NOMO-1 treated with dmso at 0.1 percent for 144 hours (cell line): ENCODE data around the gene TTC28.

ENCODE experiments used
- DNase-seq: peaks from one replicate; lab custom pipeline; 2025; ENCODE audit not compliant: unreplicated experiment; lab: John Stamatoyannopoulos, UW

TTC28 gene

DNA sequence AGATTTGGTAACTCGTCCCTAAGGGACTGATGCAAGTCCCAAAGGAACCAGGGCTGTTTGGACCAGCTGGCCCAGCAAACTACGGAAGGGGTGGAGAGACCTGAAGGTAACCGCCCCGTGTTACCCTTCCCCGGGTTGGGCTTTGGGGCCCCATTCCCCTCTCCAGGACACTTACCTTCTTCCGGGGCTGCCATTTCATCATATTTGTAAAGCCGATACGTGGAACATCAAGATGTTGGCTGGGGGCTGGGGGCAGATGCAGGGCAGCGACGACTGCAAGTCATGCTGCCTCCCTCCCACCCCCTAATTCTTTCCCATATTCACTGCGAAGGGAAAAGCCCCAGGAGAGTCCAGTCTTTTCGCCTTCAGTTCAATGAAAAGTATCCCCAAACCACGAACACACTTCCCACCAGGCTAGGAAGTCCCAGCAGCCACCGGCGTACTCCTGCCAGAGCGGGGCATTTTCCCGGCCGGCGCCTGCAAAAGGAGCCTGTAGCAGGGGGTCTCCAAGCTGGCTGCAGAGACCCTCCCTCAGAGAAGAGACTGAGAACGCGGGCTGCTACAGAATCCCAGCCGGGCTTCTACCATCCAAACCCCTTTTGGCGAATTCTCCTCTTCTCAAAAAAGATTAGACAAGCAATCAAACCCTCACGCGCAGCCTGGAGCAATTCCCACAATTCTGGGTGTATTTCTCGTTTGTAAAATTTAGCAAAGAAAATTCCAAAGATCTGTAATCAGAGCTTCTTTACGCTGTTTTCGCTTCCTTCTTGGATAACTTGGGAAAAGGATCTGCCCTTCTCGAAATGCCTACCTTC is 236.7 kb downstream of the TTC28 start:
- peak; percentile 42 for DNase-seq

DNA sequence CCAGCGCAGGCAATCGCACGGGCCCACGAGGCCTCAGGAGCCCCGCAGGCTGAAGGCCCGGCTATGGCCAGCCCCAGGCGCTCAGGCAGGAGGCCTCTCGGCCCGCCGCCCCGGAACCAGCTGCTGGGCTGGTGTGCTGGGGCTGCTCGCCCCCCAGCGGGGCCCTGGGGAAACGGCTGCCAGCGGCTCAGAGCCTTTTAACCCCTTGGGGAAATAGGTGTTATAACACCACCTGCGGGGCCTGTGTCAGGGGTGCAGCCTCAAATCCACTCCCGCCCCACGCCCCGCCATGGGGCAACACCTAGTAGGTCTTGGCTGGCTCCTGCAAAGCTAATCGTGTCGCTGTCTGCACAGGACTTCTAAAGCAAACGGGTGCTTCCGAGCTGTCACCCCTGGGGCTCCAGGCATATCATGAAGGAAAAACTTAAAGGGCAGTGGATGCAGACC is 237.4 kb downstream of the TTC28 start:
- peak; percentile 77 for DNase-seq

DNA sequence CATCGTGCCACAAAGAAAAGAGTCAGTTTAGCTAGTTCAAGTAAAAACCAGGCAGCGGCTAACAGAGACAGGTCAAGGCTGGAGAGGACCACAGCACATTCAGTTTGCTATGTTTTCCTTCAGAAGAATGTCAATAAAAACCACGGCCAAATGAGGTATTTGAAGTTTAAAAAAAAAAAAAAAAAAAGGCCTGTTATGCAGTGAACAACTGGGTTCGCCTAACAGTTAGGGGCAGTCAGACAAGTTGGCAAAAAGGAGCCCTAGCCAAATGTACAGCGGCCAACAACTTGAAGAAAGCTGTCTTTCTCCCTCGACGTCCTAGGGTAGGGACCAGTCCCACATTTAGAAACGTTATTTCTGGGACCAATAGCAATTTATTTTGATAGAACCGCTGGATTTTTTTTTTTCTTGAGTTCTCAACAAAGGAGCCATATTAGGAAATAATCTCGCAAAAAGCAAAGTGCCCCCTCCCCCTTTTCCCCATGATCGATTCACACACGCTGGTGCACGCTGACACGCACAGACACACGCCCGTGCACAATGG is 237.8 kb downstream of the TTC28 start:
- no peak for DNase-seq

DNA sequence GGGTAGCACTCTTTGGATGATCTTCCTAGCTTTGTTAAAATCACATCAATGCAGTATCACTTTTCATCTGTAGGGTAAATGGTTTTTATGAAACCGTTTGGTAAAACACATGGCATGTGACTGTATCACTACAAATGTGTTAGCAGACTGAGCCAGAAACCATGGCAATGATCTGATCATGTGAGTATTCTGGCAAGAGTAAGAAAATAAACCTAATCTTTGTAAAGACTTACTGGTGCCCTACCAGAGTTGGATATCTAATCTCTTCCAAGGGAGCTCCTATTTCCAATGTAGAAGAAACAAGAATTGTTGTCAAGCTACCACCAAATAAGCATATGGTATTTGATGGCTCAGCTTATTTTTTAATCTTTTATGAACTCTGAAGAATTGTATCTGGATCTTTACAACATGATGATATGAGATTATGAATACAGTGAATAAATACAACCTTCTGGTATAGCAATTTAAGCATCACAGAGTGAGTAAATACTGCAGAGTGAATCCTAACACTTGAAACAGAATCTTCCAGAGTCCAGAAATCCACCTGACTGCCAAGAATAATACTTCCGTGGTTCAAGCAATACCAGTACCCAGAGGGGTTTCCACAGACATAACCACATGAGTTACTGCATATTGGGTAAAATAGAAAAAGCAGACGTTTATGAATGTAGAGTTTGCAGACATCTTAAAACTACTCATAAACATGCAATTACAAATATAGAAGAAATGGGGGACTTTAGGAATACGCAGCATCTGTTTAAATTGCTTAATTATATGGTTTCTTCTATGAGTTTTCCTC is 238.8 kb downstream of the TTC28 start:
- no peak for DNase-seq

DNA sequence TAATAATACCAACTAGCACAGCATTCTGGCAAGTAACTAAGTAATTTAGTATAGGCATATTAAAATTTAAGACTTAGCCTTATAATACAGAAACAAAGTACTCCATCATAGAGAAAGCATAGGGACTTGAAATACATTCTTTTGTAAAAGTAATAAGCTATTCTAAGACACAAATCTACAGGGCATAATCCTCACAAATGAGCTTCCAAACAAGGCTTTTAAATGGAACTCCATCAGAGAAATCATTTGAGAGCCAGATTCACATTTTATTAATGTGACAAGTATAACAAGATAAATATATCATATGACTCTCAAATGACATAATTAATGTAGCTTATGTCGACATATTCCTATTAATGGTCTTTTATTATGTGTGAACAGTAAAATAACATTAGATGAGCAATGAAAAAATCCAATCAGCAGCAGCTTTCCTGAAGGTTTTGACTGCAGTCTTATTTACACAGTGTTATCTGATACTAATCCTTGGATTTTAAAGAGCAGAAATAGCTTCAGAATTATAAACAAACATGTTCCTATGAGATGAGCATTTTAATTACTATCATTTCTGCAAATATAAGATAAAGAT is 241.4 kb downstream of the TTC28 start:
- no peak for DNase-seq

DNA sequence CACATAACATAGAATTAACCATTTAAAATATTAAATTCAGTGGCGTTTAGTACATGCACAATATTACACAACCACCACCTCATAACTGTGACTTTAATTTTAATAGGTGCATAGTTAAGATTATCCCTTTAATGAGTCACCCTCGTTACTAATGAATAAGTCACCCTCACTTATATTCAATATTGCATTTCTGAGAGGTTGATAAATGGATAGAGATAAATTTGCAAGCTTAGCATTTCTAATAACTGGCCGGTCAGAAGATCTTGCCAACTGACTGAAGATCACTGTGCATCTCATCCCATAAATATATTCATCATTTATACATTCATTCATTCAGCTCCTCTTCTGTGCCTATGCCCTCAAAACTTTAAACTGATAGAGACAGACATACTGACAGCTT is 243.7 kb downstream of the TTC28 start:
- no peak for DNase-seq

DNA sequence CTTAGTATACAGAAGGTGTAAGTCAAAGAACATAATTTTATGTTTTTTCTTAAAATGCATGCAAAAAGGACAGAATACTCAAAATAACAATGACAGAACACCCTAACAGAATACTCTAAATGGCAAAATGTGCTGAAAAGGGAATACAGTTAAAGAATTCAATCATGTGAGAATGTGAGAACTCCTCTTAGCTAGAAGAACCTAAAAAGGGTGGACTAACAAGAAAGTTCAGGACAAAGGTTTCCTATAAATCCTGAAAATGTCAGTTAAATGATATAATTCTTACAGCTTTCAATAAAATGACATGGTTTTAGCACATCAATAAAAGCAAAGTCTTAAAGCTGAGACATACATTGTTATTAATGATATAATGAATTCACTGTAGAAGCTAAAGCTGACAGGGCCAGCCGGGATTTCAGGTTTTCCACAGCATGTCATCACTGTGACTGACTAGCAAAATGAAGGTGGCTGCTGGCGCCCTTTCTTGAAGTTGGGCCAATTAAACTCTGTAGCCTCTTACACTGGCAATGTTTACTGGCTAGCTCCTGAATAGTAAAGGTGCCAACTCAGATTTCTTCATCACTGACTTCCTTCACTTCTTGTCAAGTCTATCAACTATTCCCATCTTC is 244.4 kb downstream of the TTC28 start:
- DNase-seq: no peak

DNA sequence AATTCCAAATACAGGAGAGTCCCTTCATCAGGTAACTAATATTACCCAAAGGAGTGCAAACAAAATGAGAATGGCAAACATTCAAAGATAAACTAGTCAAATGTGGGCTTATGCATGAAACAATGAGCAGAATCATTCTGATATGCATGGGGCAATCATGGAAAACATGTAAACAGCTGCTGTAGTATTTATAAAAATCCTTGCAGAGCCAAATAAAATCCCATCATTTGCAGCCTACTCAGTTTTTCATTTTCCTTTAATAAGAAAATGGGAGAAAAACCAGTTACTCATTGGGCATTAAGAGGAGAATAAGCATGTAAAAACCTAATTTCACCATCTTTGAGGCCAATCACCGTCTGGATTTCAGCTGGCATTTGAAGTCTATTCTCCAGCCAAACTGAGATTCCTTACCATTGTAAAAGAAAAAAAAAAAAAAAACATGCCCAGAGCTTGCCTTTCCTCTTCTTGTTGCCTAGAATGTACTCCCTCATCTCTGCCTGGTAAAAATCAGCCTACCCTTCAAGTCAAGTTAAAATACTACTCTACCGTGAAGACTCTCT is 249.1 kb downstream of the TTC28 start:
- no peak for DNase-seq

DNA sequence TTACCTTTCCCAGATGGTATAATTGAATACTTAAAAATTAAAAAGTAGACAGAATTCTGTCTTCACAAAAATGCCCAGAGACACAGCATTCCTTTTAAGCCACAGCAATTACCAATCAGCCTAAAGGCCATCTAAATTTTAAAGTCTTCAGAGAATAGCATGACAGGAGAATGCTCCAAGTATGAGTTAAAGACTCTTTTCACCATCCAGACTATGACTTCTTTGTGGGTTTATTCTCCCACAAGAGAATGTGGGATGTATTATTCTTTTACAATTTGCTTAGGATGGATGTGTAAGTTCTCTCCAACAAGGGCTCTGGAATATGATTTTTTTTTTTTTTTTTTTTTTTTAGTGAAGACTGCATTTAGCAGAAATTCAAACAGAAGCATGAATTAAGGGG is 249.9 kb downstream of the TTC28 start:
- DNase-seq: no peak

DNA sequence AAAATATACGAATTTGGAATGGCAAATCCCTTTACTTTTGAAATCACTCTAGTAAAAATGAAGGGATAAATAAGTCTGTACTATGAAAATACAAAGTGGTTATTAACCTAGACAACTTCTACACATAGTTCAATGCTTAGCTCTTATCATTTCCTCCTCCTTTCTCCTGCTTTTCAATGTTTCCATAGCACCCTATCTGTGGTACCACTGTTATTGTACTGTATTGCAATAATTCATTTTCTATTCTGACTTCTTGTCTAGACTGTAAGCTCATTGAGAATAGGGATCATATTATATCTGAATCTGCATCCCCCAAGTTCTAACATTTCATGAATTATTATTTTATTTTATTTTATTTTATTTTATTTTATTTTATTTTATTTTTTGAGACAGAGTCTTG is 251.4 kb downstream of the TTC28 start:
- DNase-seq: no peak

DNA sequence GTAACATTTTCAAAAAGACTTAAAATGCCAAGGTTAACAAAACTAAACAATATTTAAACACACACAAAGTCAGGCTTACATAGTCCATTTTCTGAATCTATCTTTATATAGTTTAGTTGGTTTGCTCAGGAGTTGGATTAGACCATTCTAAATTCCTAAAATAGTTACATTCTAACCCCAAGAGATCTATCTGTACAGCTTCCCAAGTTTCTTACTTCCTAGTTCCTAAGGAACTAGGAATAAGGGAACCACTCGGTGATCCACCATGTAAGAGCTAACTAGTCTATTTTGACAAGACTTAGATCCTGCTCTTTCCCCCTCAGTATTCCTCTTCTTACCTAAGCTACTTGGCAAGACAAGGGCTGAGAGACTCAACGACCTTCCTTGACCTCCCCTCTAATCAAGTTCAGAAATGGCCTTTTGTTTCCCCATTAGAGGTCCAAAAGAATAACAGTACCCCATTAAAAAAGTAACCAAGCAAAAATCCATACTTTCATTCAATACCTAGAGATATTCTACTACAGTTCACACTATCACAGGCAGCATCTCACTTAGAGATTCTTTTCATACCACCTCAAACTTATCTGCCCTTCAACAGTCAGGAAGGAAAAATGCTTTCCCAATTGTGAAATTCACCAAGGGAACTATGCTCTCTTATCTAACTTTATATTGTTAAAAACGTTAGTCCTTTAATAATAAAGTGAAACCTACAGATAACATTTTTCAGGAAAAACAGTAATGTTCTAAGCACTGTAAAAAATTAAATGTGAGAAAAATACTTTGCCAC is 253.1 kb downstream of the TTC28 start:
- no peak for DNase-seq

DNA sequence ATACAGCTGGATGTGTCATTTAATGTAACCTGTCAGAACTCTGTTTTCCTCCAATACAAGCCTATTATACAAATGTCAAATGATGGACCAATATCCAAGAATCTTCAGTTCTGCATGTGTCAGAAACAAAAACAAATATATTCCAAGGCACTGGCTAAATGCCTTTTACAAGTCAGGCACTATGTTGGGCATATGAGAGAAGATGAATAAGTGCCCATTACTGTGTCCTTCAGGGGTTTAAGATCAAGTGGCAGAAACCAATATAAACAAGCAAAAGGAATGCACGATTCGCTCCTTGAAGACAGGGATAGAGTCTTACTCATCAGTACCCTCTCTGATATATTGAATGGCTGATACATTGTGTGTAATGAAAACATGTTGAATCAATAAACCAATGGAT is 254.4 kb downstream of the TTC28 start:
- DNase-seq: no peak

DNA sequence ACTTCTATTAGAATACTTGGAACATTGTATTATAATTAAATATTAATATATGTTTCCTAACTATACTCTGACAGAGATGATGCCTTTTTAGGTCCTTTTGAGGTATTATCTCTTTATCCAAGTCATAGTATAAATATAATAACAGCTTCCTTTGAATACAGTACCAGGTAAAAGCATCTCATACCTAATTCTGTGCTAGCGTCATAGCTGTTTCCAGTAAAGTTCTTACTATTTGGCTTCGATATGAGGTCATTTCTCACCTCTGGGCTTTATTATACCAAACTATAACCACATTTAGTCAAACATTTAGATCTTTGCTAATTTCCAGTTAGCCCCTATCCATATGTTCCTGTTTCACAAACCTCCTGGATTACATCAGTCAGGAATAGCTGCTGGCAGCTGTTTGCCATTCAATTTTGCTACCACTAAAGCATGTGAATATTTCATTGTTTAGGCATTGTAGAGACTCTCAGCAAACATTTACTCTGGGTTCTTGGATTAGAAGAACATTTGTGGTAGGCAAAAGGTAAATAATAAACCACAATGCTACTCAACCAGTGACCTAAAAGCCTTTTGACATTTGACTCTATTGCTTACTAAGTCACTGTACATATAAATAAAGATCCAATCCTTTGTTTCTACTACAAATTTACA is 255.1 kb downstream of the TTC28 start:
- no peak for DNase-seq

DNA sequence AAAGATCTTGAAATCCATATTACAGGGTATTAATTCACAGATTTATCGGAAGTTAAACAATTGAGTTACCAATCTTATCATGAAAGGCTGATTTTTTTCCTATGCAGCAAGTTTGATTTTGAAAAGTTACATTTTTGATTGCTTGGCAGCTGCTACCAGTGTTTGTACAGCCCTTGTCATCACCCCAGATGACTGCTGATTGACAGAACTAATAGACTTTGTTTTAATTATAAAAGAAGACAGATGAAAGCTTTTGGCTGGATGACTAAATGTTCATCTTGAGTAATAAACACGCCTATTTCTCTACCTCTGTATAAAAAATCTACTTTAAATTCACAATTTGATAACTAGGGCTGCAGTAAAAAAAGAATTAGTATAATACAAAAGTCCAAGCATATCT is 259.7 kb downstream of the TTC28 start:
- DNase-seq: no peak

DNA sequence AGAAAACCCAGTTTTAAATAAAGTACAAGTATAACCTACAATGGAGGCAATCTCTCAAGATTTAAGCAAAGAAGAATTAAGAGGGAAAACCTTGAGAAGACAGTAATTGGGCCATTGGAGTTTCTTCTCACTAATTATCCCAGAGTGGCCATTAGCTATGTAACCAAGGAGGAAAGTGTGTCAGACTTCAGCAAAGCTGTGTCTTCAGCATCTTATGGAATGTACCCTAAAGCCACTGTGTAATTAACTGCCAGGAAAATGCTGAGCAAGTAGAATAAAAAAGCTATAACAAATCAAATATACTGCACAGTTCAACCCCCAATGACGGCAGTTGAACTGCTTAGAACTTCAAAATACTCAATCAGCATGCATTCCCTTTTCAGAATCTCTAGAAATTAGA is 261.6 kb downstream of the TTC28 start:
- no peak for DNase-seq

DNA sequence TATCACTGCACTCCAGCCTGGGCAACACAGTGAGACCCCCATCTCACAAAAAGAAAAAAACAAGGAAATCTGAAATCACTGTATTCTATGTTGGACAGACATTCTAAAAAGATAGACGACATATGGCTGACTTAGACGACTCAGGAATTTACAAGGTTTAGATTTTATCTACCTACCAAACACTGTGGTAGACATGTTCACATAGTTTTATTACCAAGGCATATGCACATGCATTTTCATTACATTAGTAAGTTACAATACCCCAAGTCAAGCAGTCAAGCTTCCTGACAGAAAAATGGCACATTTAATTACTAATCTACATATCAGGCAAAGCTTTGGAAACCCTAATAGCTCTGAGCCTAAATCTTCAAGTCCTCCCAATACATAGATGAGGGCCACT is 262.2 kb downstream of the TTC28 start:
- DNase-seq: no peak

DNA sequence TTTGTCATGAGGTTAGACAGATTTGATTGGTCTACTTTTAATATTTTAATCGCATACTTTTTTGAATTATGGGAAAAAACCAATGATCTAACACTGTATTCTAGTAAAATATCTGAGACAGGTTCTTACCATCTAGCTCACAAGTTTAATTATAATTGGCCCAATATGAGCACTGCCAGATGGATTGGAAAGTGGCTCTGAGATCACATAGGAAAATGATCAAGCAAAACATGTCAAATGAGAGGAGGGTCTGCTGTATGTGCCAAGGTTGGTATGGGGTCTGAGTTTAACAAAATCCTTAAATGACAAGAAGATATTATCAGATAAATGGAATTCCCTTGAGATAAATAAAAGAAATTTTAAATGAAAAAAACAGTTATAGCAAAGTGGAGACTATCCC is 264.7 kb downstream of the TTC28 start:
- DNase-seq: no peak

DNA sequence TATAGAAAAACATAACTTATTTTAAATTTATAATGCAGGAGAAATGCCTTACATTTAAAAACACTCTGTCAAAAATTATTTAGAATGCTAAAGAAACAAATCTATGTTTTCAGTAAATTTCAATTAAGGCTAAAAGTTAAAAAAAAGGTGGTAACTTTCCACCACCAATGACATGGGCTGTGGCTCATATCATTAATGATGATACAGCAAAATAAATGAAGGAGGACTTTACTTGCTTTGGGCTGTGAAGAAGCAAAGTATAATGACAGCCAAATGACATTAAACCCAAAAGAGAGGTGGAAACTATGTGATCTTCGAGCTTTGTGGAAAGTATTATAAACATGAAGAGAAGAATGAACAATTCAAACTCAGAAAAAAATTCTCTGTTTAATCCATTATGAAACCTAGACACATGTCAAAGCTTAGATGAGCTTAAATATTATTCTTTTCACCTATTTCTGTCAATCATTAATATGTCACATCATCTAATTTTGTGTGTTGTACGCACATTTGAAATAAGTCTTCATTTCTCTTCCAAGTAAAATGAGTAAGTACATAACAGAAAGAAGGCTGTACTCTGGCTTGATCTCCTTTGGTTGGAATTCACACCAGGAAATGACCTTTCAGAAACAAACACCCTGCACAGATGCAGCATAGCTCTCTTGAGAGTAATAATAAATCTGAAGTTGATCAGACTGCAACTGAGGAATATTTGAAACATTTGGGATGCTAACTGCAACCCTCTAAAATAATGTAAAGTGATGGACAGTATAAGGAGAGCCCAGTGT is 265.8 kb downstream of the TTC28 start:
- DNase-seq: no peak

DNA sequence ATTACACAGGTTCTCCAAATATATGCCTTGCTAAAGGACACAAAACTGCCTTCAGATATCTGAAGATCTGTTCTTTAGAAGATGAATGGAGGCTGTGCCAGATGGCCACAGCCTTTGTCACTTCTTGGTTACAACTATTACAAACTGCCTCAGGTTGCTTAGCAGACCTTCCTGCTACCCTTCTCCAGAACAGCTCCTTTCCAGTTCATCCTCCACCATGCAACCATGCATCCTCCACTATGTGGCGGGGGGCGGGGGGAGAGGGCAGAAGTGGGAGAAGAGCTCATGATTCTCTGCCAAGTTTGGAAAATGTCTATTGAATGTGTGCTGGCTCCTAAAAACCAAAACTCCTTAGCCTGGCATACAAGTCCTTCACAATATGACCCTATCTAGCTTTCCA is 267.5 kb downstream of the TTC28 start:
- no peak for DNase-seq
